Stimulated activated naive CD8-positive, alpha-beta T cell treated with anti-CD3 and anti-CD28 coated beads, Interleukin-15, Interleukin-2, amounts not matched to agents 100 U/mL and 50 U/mL, for 24 hours (primary cell): ENCODE measurements around the gene LYSMD2.
A peak's percentile ranks its signal among the peaks of the same experiment; 100 is the strongest.

Experiments used
- ATAC-seq: fragments of 150-1000 bp; cut with Tn5 transposase; one replicate; pipeline ENCODE4 v1.10.0; 2021
- DNase-seq: peaks from one replicate; pipeline ENCODE4 v3.0.0; 2021

LYSMD2 gene

DNA sequence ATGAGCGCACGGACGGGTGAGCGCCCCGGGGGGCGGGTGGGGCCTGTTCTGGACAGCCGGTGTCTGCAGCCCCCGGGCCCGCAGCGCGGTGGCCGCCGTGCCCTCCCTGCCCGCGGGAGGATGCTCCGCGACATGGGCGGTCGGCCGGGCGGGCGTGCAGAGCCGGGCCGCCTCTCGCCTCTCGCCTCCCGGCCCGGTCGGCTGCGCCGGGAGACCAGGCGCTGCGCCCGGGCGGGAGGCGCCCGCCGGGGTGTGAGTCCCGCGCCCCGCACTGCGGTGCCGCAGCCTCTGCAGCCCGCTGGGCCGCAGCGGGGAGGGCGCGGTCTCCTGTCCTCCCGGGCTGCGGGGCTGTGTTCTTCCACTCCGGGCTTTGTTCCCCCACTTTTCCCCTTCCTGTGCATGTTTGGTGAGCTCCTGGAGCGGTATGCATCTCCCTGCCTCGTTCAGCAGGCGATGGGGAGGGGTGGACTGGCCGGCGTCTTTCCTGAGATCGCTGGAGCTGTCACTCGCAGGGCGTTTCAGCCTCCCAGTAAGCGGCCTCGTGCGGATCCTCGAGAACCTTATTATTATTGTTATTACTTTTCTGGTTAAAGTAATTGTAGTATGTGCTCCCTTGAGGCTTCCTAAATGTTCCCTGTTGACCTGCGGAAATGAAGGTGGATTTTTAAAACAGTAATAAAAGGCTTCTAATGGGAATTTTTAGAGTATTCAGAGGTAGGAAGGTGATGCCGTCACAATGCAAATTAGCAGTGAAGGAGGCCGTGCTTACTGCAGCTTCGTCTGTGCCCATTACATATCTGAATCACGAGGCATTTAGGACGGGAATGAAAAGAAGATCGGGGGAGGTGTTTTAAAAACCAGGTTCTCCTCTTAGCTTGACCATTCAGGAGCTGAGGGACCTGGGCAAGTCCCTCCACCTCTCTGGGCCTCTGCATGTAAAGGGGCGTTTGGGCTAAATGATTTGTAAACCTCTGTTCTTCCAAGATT lies 14.5 kb upstream of the LYSMD2 start:
- peak; percentile 30 for ATAC-seq
- peak; percentile 29 for DNase-seq

DNA sequence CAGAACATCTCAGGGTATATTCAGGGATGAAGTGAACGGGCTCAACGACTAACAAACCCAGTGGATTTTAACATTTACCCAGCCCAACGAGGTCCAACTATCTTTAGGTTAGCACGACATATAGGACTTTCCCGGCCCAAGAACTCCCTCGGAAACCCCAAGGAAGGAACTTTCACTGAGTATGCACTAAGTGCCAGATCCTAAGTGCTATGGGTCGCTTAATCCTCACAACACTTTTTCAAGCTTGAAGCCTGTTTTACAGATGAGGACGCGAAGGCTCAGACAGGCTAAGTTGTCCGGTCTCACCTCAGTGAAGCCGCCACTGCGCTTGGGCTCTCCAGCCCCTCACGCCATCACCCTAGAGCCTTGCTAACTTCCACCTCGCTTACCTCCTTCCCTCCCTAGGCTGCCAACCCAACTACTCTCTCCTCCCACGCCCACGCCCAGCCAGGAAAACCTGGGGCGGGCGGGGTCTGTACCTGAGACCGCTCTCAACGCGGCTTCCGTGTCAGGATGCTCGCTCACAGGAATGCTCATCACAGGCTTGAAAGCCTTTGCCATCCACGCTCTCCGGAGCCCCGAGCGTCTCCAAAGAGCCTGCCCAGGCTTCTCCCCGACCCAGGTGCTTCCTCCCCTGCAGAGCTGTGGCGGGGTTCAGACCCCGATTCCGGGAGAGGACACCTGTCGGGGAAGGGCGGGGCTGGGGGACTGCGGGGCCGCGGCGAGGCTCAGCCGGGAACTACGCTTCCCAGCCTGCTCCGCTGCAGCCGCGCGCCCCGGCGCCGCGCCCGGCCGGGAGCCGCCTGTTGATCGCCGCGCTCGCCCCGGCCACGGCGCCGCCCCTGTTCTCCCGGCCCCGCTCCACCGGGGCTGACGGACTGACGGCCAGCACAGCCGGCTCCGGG lies 13.6 kb upstream of the LYSMD2 start, which contains the start of gene TMOD2:
Gene TMOD2, plus strand, starts transcription at position 806 of the 905 bp plus-strand sequence. CDS start 14,845 bp downstream, outside the sequence.
- DNase-seq = peak; percentile 67
- ATAC-seq = peak; percentile 88

DNA sequence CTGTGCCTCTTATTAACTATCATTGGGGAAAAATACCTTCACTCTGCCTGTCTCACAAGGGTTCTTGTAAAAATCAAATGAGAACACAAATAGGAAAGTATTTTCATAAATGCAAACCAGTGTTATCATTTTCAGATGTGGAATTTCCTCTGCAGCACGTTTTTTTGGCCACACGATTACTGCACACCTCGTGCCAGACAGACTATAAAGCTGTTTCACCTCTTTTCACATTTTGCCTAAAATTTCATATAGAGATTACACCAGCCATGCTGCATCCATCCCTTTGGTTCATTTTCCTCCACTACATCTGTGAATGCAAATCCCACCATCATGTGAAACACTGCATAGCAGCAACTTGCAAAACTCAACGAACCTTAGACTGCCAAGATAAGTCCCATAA lies 12.7 kb upstream of the LYSMD2 start:
- DNase-seq = no peak
- no peak for ATAC-seq

DNA sequence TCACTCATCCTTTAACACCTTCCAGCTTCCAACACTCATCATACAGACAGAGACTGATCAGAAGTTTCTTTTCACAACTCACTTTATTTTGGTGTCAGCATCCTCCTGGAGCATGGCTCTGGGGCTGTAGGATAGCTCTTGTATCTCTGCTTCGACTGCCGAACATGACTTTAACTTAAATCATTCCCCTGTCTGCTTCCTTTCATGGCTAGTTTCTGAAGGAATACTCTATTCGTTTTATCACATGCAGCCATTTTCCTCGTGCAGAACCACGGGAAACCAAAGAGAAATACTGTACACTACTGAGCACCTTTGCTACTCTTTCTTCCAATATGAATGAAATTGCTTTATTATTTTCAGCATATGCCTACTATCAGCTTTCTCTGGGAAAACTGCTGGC lies 11.9 kb upstream of the LYSMD2 start:
- DNase-seq (no peak), ATAC-seq (no peak)

DNA sequence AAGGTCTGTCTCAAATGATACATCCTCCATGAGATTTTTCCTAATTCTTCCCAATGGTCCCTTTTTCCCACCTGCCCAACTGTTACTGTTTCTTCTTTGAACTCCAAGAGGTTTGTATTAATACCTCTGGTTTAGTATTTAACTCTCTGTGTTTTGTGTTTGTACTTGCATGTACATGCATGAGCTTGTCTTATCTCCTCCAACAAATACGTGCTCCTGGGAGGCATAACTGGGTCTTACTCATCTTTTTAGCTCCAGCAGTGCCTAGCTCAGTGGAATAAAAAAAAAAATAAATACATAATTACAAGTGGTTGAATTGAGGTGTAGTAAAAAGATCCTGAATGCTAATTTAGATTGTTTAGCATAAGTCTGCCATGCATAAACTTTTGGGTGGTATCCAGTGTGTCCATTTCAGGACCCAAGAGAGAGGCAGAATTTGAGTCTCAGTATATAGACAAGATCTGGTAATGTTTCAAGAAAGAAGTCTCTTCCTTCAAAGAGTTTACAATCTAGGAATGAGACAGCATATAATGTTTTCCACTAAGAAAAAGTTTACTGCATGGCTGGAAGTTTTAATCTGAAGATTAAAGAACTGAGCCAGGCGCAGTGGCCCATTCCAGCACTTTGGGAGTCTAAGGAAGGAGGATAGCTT lies 1.7 kb upstream of the LYSMD2 start:
- ATAC-seq = no peak
- DNase-seq = no peak

DNA sequence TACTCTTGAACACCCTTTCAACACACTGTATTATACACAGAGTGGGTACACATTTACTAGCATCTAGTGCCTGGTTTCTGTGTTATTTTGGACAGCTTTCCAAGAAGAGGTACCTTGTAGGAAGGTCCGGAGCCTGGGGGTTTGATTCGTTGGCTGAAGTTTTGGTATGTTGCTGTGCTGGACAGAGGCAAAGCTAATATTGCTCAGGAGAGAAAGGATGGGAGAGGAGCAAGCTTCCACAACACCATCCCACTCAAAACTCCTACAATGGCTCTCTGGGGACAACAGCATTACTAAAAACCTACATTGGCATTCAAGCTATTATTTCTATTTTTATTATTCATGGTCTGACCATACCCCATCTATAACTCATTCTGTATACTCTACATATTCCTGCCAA lies 1.1 kb upstream of the LYSMD2 start:
- DNase-seq (no peak), ATAC-seq (no peak)

DNA sequence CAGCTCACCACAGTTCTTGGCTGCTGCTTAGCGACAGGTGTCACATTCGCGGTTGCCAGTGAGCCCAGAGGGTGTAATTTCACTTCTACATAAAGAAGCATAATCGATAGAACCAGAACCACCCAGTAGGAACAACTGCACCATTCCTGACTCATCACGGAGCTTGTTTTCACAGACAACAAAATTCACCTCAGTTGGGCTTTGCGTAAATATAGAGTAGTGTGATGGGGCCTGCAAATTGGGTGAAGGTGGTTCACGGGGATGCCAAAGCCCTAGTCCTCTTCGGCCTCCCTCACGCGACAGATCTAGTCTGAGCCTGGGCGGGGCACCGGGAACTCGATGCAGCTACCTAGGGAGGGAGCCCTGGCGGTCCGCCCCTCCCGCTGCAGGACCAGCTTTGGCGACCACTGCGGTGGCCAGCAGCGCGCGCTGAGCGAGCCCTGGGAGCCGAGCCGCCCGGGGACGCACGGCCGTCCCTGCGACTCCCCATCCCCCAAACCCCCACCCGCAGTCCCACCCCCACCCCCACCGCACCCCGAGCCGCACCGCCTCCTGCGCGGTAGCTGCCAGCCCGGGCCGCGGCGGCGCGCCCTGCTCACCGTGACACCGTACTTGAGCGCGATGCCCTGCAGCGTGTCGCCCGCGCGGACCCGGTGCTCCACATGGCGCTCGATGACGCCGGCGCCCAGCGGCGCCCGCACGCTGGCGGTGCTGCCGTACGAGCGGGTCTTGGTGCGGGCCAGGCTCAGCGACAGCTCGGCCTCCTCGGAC lies 519 bp downstream of the LYSMD2 start:
- DNase-seq (peak; percentile 69), ATAC-seq (peak; percentile 60)

DNA sequence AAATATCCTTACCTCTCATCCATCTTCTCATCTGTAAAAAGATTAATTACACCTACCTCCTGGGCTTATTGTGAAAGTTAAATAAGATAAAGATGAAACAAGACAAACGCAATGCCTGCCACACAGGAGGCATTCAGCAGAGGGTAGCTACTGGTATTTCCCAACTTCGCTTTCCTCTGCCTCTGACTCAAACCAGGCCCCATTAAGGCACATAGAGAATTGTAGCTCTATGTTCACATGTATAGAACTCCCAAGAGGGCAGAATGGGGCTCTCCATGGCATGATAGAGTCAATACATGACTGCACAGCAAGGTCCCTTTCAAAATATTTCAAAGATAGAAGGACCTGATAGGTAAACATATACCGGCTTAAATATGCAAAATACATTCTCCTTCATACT lies 1.4 kb downstream of the LYSMD2 start:
- DNase-seq (peak; percentile 29), ATAC-seq (peak; percentile 53)

DNA sequence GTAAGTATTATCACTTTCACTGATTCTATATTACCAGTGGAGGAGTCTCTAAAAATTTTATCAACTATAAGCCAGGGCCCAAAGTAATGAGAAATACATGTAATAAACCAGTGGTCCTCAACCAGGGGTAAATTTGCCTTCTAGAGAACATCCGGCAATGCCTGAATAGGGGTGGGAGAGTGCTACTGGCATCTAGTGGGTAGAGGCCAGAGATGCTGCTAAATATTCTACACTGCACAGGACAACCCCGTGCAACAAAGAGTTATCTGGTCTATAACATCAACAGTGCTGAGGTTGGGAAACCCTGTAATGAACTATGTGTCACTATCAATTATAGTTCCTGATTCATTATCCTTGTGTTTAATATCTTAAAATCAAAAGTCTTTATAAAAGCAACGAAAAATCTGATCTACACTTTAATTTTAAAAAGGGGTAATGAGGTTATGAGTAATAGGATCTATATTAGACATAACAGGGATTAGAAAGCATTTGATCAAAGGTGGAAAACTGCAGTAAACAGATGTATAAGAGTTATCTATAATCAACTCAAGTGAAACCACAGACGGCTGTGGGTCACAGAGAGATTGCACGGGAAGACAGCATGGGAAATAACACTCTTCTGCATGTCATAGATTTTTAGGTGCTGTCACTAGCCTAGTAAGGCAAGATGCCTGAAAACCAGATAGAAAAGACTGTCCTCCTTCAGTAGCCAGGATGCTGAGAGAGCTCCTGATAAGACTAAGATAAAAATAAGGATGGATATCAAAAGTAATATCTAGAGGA lies 2.0 kb downstream of the LYSMD2 start:
- peak; percentile 32 for ATAC-seq

DNA sequence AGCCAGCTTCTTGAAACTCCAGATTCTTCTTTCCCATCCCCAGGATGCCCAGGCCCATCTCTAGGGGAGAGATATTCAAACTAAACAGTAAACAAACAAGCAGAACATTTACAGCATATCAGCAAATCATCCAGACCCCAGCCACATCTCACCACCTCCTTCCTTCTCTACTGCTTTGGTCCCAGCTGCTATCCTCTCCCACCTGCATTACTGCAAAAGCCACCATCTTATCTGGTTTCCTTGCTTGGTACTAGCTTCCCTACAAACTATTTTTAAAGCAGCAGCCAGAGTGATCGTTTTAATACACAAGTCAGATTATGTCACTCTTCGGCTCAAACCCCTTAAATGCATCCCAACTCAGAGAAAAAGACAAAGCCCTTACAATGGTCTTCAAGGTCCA lies 4.8 kb downstream of the LYSMD2 start:
- DNase-seq (no peak), ATAC-seq (no peak)

More for the DNA sequence above, 2.0 kb downstream of the LYSMD2 start:
- DNase-seq = peak; percentile 28

DNA sequence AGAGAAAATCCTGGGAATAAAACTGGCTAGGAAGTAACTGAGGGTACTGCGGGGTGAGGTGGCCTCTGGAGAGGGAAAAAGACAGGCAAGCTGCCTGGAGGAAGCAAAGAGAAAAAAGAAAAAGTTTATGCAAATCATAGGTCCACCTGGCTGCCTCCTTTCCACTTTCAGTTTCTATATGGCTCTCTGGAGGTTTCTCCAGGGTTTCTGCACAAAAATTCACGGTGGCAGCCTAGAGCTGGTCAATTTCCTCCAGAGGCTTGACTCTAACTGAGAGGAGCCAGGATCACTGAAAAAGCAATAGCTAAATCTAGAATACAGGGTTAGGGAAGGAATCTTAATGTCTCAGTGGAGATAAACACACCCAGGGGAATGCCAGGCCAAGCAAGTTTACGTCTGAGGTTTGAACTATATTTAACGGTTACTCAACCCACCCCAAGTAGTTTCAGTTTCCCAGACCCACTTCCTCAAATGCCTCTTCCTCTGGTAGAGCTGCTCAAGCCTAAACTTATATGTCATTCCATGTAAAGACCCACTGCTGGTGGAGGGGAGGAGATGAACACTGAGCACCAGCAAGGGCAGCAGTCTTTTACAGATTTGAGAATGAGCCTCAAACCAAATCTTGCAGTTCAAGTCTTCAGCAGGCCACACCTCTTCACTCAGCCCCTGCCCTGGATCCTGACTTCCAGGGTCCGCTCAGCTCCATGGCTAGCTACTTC lies 5.7 kb downstream of the LYSMD2 start:
- ATAC-seq (peak; percentile 64), DNase-seq (peak; percentile 36)

DNA sequence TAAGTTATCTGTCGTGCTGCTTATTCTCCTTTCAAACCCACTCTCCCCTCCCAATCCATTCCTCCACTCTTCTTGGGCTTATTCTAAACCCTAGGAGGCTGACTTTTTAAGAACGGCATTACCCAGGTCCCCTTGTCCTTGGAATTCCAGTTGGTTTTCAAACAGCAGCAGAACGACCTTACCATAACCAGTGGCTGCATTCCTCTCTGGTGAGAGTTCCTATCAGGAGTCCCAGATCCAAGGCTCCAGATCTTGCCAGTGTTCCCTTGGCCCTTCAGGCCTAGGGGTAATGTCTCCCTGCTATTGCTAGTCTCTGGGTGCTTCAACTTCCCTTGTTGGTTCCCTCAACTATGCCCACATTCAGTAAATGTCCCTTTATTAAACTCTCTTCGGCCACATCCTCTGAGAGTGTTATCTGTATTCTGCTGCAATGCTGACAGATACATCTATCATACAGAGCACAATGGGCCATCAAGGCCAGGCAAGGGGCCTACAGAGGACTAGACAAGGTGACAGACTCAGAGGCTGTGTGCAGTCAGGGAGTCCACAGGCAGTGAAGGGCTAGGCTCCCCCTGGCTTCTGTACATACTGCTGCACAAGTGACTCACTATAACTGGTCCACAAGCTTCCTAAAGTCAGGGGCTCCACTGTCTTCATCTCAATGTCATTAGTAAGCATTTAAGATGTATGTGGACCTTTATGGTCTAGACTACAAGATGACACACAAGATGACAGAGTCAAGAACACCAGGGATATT lies 10.1 kb downstream of the LYSMD2 start:
- DNase-seq = no peak

DNA sequence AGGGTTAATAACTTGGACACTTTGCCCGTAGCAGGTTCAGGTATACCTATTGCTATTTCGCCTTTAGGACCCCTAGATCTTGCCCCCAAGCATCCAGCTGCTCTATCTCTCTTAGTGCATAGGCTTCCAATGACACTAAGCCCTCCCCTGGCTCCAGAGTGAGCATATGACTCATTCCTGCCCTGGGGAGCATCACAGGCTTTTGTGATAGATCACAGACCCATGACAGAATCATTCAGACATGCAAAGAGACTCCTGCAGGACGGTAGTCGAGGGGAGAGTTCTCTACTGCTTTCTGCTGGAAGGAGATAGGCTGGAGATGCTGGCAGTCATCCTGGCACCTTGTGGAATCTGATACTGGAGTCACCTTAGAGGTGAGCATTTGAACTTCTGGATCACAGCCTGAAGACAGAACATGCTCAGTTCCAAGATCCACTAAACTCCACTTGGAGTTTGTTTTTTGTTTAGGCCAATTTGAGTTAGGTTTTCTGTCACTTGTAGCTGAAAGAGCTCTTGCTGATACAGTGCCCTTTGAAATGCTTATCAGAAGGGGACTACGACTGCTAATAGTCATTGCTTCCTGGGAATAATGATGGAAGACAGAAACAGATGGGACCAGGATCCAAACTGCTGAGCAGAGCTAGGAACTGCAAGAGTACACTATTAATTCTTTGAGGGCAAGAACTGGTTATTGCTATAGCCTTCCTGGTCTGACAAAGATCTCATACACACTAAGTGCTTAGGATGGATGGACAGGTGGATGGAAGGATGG lies 11.0 kb downstream of the LYSMD2 start:
- DNase-seq = peak; percentile 49
- ATAC-seq = peak; percentile 94

More for the DNA sequence above, 10.1 kb downstream of the LYSMD2 start:
- ATAC-seq = peak; percentile 68

DNA sequence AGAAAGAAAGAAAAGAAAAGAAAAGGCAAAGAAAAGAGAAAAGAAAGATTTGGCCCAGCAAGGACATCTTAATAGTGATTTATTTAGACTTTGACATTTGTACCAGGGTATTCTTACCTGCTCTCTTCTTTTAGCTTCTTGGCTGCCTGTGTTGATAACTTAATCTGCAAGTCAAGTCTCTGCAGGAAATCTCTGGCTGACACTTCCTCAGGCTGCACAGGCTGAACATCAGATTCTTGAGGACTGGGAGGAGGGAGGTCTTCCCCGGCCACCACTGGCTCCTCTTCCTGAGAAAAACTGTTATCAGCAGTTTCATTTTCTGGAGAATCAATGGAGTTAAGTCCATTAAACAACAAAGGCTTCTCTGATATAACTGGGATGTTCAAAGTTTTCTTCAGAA lies 12.8 kb downstream of the LYSMD2 start:
- ATAC-seq = no peak
- DNase-seq = no peak

DNA sequence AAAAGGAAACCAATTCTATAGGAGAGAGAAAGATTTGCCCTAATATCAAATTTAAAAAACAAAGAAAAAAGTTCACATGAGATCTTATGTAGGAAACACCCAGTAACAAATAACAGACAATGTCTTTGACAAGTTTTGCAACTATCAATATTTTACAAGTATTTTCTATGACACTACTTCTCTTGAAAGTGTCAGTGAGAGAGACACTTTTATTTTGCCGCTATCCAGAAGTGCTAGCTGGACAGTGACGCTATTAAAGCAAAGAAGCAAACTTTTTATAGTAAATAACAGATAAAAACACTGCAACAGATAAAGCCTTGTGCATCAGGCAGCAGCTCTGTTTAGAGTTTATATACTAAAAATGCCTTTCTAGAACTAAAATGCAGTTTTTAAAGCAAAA lies 13.3 kb downstream of the LYSMD2 start:
- no peak for DNase-seq
- ATAC-seq = no peak

DNA sequence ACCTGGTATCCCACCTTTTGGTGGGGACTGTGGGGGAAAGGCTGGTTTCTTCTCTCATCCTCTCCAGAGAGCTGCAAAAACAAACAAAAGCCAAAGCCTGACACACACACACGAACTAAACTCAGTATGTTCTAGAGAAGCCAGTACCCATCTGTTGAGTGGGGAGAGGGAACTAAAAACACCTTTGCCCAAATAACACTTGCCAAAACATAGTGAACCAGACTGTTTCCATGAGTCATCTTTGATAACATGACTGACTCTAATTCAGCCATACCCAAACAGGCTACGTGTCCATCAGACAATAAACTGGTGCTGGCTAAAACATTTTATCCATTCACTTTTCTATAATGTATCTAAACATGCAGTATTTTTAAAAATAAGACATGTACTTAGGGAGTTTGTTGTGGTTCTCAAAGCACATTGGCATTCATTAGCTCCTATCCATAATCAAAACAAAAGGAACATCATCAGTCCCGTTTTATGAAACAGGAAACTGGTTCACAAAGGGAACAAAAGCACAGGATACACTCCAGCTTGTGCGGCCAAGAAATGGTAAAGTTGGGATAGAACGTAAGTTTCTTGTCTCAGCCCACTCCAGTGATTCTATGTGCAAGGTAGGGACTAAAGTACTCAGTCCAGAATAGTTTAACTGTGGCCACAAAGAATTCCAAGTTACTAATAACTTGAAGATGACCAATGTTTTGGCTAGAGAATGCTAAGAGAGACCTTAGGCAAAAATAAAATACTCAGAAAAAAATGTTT lies 16.1 kb downstream of the LYSMD2 start:
- ATAC-seq (no peak), DNase-seq (no peak)

DNA sequence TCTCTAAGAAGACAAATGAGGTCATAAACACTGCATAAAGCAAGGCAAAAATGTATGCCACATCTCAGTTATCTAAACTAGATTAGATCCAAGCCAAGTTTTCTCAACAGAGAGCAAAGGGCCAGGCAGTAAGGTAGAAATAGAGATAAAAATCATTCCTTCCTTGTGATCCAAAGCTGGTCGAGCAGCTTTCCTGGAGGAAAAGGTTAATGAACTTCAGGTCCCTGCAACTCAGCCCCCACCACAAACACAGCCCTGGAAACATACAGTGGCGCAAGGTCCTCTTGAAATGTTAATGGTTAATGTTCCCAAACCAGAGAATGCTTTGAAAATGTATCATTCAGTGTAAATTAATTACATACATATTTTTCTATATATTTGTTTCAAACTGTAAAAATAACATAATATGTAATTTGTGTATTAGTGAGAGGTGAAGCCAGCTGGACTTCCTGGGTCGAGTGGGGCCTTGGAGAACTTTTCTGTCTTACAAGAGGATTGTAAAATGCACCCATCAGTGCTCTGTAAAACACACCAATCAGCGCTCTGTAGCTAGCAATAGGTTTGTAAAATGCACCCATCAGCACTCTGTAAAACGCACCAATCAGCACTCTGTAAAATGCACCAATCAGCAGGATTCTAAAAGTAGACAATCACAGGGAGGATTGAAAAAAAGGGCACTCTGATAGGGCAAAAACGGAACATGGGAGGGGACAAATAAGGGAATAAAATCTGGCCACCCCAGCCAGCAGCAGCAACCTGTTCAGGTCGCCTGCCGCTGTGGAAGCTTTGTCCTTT lies 17.1 kb downstream of the LYSMD2 start:
- DNase-seq (no peak), ATAC-seq (no peak)
